HepG2 (cell line): ENCODE results near the gene PDE3B. TPM values are rescaled to one million over a fixed set of nuclear protein-coding genes. Genes with fewer than 3 reads are reported as not detected.
A peak's percentile ranks its signal among the peaks of the same experiment; 100 is the strongest.

Experiments used
- BRD4 ChIP-seq: sonication (generic); formaldehyde crosslinking; IDR thresholded peaks from 2 replicates; pipeline ENCODE4 v1.4.0; 2020; ENCODE audit warnings: missing genetic modification reagents
- EZH2 ChIP-seq: conservative IDR thresholded peaks from 2 replicates; pipeline ENCODE4 v1.6.1; 2012; ENCODE audit warnings: mild to moderate bottlenecking, low read depth, low read length, moderate library complexity
- HIVEP1 ChIP-seq: sonication (generic); formaldehyde crosslinking; IDR thresholded peaks from 2 replicates; pipeline ENCODE4 v1.4.0; 2020; ENCODE audit warnings: mild to moderate bottlenecking, missing genetic modification reagents
- HMGA1 ChIP-seq: sonication (generic); formaldehyde crosslinking; conservative IDR thresholded peaks from 2 replicates; pipeline ENCODE4 v1.4.0; 2020; ENCODE audit warnings: missing genetic modification reagents
- HNF1A ChIP-seq, 2 experiments: sonication (generic) in 1 of 2; formaldehyde crosslinking in 1 of 2; IDR thresholded peaks; 2 replicates each; pipeline versions ENCODE4 v1.4.0 to v1.6.1; 2016 to 2020; ENCODE audit warnings: borderline replicate concordance in 1 of 2, low read depth in 1 of 2, mild to moderate bottlenecking in 1 of 2, missing genetic modification reagents in 1 of 2
- KMT2A ChIP-seq: sonication (generic); formaldehyde crosslinking; IDR thresholded peaks from 2 replicates; pipeline ENCODE4 v1.4.0; 2020; ENCODE audit warnings: missing genetic modification reagents
- KMT2B ChIP-seq: IDR thresholded peaks from 2 replicates; pipeline ENCODE4 v1.6.1; 2016; ENCODE audit warnings: missing genetic modification reagents, missing compliant biosample characterization
- MEF2D ChIP-seq: sonication (generic); formaldehyde crosslinking; IDR thresholded peaks from 2 replicates; pipeline ENCODE4 v1.5.1; 2020; ENCODE audit warnings: mild to moderate bottlenecking, missing genetic modification reagents
- RBAK ChIP-seq: sonication (generic); formaldehyde crosslinking; IDR thresholded peaks from 2 replicates; pipeline ENCODE4 v1.5.1; 2020; ENCODE audit warnings: mild to moderate bottlenecking, missing genetic modification reagents
- SMAD3 ChIP-seq: sonication (generic); formaldehyde crosslinking; IDR thresholded peaks from 2 replicates; pipeline ENCODE4 v1.4.0; 2020; ENCODE audit warnings: missing genetic modification reagents
- SNAPC2 ChIP-seq: sonication (generic); formaldehyde crosslinking; IDR thresholded peaks from 2 replicates; pipeline ENCODE4 v1.8.1; 2022; ENCODE audit warnings: mild to moderate bottlenecking, missing genetic modification reagents
- ZBTB7B ChIP-seq: sonication (generic); formaldehyde crosslinking; IDR thresholded peaks from 2 replicates; pipeline ENCODE4 v1.4.0; 2020; ENCODE audit warnings: missing genetic modification reagents
- ZNF503 ChIP-seq: sonication (generic); formaldehyde crosslinking; IDR thresholded peaks from 2 replicates; pipeline ENCODE4 v1.4.0; 2020; ENCODE audit warnings: missing genetic modification reagents
- ZNF652 ChIP-seq: IDR thresholded peaks from 2 replicates; pipeline ENCODE4 v1.6.1; 2016; ENCODE audit warnings: low read depth, borderline replicate concordance
- ZSCAN12 ChIP-seq: sonication (generic); formaldehyde crosslinking; IDR thresholded peaks from 2 replicates; pipeline ENCODE4 v1.9.0; 2021; ENCODE audit warnings: mild to moderate bottlenecking, missing genetic modification reagents
- polyA plus RNA-seq, 8 experiments: library from polyadenylated mRNA; depleted of rRNA in 3 of 8; stranded (reverse) in 7 of 8; unstranded in 1 of 8; fragments of >200 nt; fragmentation: Illumina TruSeq in 4 of 8; extraction: Trizol in 4 of 8; gene quantifications; 2 replicates each; pipeline versions ENCODE4 v1.2.1 to v1.2.3, GENCODE V29; 2011 to 2016; ENCODE audit warnings: low read depth in 4 of 8, missing spikeins in 1 of 8, mixed read lengths in 1 of 8; ENCODE audit not compliant: insufficient read depth in 1 of 8
- total RNA-seq, 5 experiments: library from RNA; depleted of rRNA; stranded (reverse); fragments of >200 nt; fragmentation: Illumina TruSeq; extraction: Trizol; gene quantifications; 2 replicates each; pipeline ENCODE4 v1.2.3, GENCODE V29; 2016; ENCODE audit warnings: low read depth in 1 of 5
- TF ChIP-seq, protein P1 (sequence below): IDR thresholded peaks from 2 replicates; pipeline ENCODE4 v1.6.1; 2016
- TF ChIP-seq, protein P2 (sequence below): sonication (generic); formaldehyde crosslinking; IDR thresholded peaks from 2 replicates; pipeline ENCODE4 v1.4.0; 2020; ENCODE audit warnings: mild to moderate bottlenecking, missing genetic modification reagents

PDE3B gene
- total and polyA plus RNA-seq, 2 of the 13 experiments (the other 11 are each of a cell fraction or from before 2014, with no cell fraction given): 14.1 to 26.5 TPM

GRCh38 chr11:14619603-14620531 lies 23.7 kb upstream of the PDE3B start (continued):
- TF ChIP-seq, protein P1, sequence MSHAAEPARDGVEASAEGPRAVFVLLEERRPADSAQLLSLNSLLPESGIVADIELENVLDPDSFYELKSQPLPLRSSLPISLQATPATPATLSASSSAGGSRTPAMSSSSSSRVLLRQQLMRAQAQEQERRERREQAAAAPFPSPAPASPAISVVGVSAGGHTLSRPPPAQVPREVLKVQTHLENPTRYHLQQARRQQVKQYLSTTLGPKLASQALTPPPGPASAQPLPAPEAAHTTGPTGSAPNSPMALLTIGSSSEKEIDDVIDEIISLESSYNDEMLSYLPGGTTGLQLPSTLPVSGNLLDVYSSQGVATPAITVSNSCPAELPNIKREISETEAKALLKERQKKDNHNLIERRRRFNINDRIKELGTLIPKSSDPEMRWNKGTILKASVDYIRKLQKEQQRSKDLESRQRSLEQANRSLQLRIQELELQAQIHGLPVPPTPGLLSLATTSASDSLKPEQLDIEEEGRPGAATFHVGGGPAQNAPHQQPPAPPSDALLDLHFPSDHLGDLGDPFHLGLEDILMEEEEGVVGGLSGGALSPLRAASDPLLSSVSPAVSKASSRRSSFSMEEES: peak; percentile 43; the same call in 1 of the 2 replicates
- TF ChIP-seq MEF2D (no peak), ZNF652 (peak; percentile 98), RBAK (CRISPR knock-in tag) (no peak), ZNF503 (CRISPR knock-in tag) (no peak), ZBTB7B (CRISPR knock-in tag) (no peak; the same call in 1 of the 2 replicates), KMT2B (CRISPR knock-in tag) (no peak), SNAPC2 (CRISPR knock-in tag) (peak; percentile 83; the same call in 1 of the 2 replicates), HIVEP1 (CRISPR knock-in tag) (no peak), SMAD3 (CRISPR knock-in tag) (no peak), HNF1A (IDR thresholded peaks at IDR 0.05; ENCODE audit: low read depth) (peak; percentile 56; the same call in 1 of the 2 replicates), HNF1A (CRISPR knock-in tag; IDR thresholded peaks at IDR 0.05; ENCODE audit: borderline replicate concordance) (peak; percentile 34; the same call in 1 of the 2 replicates), EZH2 (no peak), BRD4 (CRISPR knock-in tag) (no peak), HMGA1 (CRISPR knock-in tag) (no peak), ZSCAN12 (CRISPR knock-in tag) (no peak), KMT2A (no peak)
- TF ChIP-seq, protein P2, sequence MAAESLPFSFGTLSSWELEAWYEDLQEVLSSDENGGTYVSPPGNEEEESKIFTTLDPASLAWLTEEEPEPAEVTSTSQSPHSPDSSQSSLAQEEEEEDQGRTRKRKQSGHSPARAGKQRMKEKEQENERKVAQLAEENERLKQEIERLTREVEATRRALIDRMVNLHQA (CRISPR knock-in tag): no peak
